A549 treated with Mapracorat at 1 μM for 4 hours (cell line): ENCODE data around the gene CEACAM6. TPM values are rescaled to one million over a fixed set of nuclear protein-coding genes. Genes with fewer than 3 reads are reported as not detected.

Source experiments
- total RNA-seq: library from RNA; stranded (reverse); fragments of 200-300 nt; extraction: Qiagen RNA extraction; gene quantifications from 5 replicates; pipeline ENCODE4 v1.2.3, GENCODE V29; 2022

Gene CEACAM6
- 15.4 to 23.8 TPM (median 19.9 TPM) in 5 replicates for total RNA-seq

DNA sequence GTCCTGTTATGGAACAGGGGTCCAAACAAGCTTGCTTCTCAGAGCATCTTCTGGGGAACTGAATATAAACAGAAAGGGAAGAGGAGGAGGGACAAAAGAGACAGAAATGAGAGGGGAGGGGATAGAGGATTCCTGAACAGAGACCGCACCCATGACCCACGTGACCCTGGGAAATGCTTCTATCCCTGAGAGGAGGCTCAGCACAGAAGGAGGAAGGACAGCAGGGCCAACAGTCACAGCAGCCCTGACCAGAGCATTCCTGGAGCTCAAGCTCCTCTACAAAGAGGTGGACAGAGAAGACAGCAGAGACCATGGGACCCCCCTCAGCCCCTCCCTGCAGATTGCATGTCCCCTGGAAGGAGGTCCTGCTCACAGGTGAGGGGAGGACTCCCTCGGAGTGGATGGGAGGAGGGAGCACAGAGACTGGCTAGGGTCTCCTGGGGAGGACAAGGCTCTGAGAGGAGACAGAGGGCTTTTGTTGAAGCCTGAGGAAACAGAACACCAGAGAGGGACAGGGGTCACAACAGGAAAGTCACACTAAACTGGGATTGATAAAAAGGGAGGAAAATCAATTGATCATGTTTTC lies at the start of gene CEACAM6:
Gene CEACAM6 (plus strand): TSS at position 203 of the 586 bp plus-strand sequence. CDS start 109 bp downstream, at position 312.

DNA sequence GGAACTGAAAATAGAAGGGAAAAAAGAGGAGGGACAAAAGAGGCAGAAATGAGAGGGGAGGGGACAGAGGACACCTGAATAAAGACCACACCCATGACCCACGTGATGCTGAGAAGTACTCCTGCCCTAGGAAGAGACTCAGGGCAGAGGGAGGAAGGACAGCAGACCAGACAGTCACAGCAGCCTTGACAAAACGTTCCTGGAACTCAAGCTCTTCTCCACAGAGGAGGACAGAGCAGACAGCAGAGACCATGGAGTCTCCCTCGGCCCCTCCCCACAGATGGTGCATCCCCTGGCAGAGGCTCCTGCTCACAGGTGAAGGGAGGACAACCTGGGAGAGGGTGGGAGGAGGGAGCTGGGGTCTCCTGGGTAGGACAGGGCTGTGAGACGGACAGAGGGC lies 46.8 kb upstream of the CEACAM6 start, which contains the start of gene CEACAM5:
Gene CEACAM5 (plus strand): TSS at position 146 of the 400 bp plus-strand sequence. CDS start 106 bp downstream, at position 252.

DNA sequence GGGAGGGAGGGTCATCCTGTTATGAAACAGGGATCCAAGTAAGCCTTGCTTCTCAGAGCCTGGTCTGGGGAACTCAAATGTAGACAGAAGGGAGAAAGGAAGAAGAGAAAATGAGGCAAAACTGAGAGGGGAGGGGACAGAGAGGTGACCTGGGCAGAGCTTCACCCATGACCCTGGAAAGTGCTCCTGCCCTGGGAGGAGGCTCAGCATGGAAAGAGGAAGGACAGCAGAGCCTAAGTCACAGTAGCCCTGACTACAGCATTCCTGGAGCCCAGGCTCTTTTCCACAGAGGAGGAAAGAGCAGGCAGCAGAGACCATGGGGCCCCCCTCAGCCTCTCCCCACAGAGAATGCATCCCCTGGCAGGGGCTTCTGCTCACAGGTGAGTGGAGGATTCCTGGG lies 41.0 kb downstream of the CEACAM6 start, which contains the start of gene CEACAM3:
Gene CEACAM3 (plus strand): TSS at position 226 of the 400 bp plus-strand sequence. CDS start 91 bp downstream, at position 317.

Other genes starting within 250 kb of the CEACAM6 start
- gene CEACAM21, start 179.4 kb upstream of the CEACAM6 start, total RNA-seq: not detected in 5 replicates
- not detected in 5 replicates for gene CEACAM4, start 128.5 kb upstream of the CEACAM6 start, total RNA-seq
- gene CEACAM7, start 67.3 kb upstream of the CEACAM6 start, total RNA-seq: 0.07 to 0.15 TPM (median 0.12 TPM) in 4 of 5 replicates, not detected in the other
- gene CEACAM5, start 46.9 kb upstream of the CEACAM6 start, total RNA-seq: 1.3 to 2.0 TPM (median 1.5 TPM) in 5 replicates
- not detected in 5 replicates for gene CEACAM3, start 41.1 kb downstream of the CEACAM6 start, total RNA-seq
- not detected in 5 replicates for gene LYPD4, start 89.2 kb downstream of the CEACAM6 start, total RNA-seq
- gene DMRTC2, start 89.5 kb downstream of the CEACAM6 start, total RNA-seq: not detected in 5 replicates
- 9,095 to 10,005 TPM (median 9,200 TPM) in 5 replicates for gene RPS19, start 104.7 kb downstream of the CEACAM6 start, total RNA-seq
- gene CD79A, start 121.7 kb downstream of the CEACAM6 start, total RNA-seq: 0.32 to 1.2 TPM (median 0.90 TPM) in 5 replicates
- gene ARHGEF1, start 127.7 kb downstream of the CEACAM6 start, total RNA-seq: 75.9 to 130 TPM (median 117 TPM) in 5 replicates
- 0.20 to 0.46 TPM (median 0.35 TPM) in 5 replicates for gene ERFL, start 172.9 kb downstream of the CEACAM6 start, total RNA-seq
- 181 to 281 TPM (median 246 TPM) in 5 replicates for gene RABAC1, start 203.8 kb downstream of the CEACAM6 start, total RNA-seq
- 3.4 to 4.8 TPM (median 4.1 TPM) in 5 replicates for gene ATP1A3, start 238.7 kb downstream of the CEACAM6 start, total RNA-seq